ENCODE measurements around the gene MYMX. TPM values are rescaled to one million over a fixed set of nuclear protein-coding genes. Genes with fewer than 3 reads are reported as not detected.

Gene MYMX
- total RNA-seq, 1 experiment from 2014 or later: not detected

GRCh38 chr6:44223319-44224028, 6.7 kb downstream of the MYMX start, which contains the start of gene SLC29A1:
TSS of gene SLC29A1 (plus strand) at chr6:44223595. CDS start at chr6:44227314, 3,719 bp downstream.
- CTCF ChIA-PET: interaction anchor here (0.6 to 4.0 kb wide), 11 partner anchors 11 to 127 kb away, joined by 3 to 25 read pairs (median 4); no protein-coding TSS in a partner anchor
- intact Hi-C loops (cut with micrococcal nuclease; ENCODE audit: unreplicated experiment): loop anchor here (1.0 kb wide), 1 partner anchor 51 kb away; no protein-coding TSS in a partner anchor
- DNase-seq: peak; percentile 86 to 88
- H3K9me3 Mint-ChIP-seq (ENCODE audit: unreplicated experiment): no peaks in the 10 kb centered on the region
- peak within 1 kb of the TSS; percentile 59 for H3K4me3 ChIP-seq (ENCODE audit: low read depth, low read length)
- peaks cover 44% of the 10 kb centered on the region for H3K4me1 ChIP-seq
- peaks cover 18% of the 10 kb centered on the region for H3K36me3 Mint-ChIP-seq (ENCODE audit: insufficient read depth, unreplicated experiment)
- H3K27me3 Mint-ChIP-seq (ENCODE audit: insufficient read depth, unreplicated experiment): no peaks in the 10 kb centered on the region
- H3K27ac Mint-ChIP-seq (ENCODE audit: unreplicated experiment): peak within 1 kb of the TSS; percentile 44
- POLR2A ChIA-PET: interaction anchor here (0.5 to 2.3 kb wide), 7 partner anchors 14 to 421 kb away, joined by 3 to 13 read pairs (median 5); partner anchors contain the start of genes HSP90AB1, MRPL14, SLC35B2 and TMEM63B
- no TSS peak for BruUV-seq (replicated peaks)
- peak within 1 kb of the TSS; percentile 89 for H3K4me3 Mint-ChIP-seq (ENCODE audit: unreplicated experiment)
- TF ChIP-seq, protein P1, sequence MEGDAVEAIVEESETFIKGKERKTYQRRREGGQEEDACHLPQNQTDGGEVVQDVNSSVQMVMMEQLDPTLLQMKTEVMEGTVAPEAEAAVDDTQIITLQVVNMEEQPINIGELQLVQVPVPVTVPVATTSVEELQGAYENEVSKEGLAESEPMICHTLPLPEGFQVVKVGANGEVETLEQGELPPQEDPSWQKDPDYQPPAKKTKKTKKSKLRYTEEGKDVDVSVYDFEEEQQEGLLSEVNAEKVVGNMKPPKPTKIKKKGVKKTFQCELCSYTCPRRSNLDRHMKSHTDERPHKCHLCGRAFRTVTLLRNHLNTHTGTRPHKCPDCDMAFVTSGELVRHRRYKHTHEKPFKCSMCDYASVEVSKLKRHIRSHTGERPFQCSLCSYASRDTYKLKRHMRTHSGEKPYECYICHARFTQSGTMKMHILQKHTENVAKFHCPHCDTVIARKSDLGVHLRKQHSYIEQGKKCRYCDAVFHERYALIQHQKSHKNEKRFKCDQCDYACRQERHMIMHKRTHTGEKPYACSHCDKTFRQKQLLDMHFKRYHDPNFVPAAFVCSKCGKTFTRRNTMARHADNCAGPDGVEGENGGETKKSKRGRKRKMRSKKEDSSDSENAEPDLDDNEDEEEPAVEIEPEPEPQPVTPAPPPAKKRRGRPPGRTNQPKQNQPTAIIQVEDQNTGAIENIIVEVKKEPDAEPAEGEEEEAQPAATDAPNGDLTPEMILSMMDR (IDR thresholded peaks at IDR 0.05; ENCODE audit: insufficient read depth in 1 of 2, low read depth in 1 of 2, low read length in 1 of 2, severe bottlenecking in 1 of 2, unreplicated experiment in 1 of 2): peak; percentile 19 to 45
- peaks cover 7% of the 10 kb centered on the region for H3K4me1 Mint-ChIP-seq (ENCODE audit: low read depth, unreplicated experiment)
- no peaks in the 10 kb centered on the region for H3K27me3 ChIP-seq (replicated peaks; ENCODE audit: control insufficient read depth, insufficient read depth, low read length)
- H3K36me3 ChIP-seq (ENCODE audit: control insufficient read depth, insufficient read depth, low read length): no peaks in the 10 kb centered on the region
- no peaks in the 10 kb centered on the region for H3K9me3 ChIP-seq

DNA sequence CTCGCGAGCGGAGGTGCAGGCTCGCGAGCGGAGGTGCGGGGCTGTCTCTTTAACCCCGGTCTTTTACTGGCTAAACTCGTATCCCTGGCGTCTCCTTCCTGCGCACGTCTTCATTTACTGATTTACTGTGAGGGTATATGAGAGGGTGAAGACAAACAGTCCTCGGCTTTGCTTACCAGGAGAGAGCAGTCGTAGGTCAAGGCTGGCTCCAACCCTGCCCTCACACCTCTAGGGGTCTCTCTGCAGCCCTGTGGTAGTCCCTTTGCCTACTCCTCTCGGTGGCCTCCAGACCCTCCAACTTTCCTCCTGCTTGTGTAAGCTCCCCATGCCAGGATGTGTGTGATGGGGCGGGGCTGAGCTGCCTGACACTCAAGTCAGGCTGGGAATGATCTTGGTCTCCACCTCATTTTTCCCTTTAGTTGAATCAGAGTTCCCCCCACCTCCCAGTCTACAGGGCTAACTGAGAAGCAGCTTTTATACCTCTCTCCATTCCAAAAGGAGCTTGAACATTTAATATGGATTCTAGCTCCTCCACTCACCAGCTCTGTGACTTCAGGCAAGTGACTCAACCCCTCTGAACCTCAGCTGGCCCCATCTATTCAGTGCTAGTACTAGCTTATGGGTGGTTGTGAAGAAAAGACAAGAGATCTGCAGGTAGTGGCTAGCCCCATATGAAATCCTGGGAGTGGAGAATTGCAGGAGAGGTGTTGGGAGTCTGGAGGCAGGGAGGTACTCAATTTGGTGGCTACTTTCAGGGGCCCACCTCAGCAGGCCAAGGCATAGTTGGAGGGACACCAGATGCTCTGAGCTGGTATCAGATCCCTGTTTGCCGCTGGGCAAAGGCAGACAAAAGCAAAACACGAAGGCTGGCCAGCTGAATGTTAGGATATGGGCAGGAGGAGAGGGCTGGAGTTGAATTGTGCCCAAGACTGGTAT, 7.6 kb downstream of the MYMX start:
- Histone ChIP-seq H3K9me3 (no peaks in the 10 kb centered on the region), H3K4me3 (ENCODE audit: low read depth, low read length) (peak overlapping the region; percentile 59), H3K4me1 (peaks cover 41% of the 10 kb centered on the region), H3K36me3 (ENCODE audit: control insufficient read depth, insufficient read depth, low read length) (no peaks in the 10 kb centered on the region), H3K27me3 (replicated peaks; ENCODE audit: control insufficient read depth, insufficient read depth, low read length) (no peaks in the 10 kb centered on the region)
- POLR2A ChIA-PET: interaction anchor here (0.5 to 2.3 kb wide), 6 partner anchors 11 to 33 kb away, joined by 3 to 13 read pairs (median 5); partner anchors contain the start of genes HSP90AB1 and SLC35B2
- Mint-ChIP-seq H3K4me1 (ENCODE audit: low read depth, unreplicated experiment) (peaks cover 7% of the 10 kb centered on the region), H3K27ac (ENCODE audit: unreplicated experiment) (peak overlapping the region; percentile 44), H3K4me3 (ENCODE audit: unreplicated experiment) (peak overlapping the region; percentile 89), H3K27me3 (ENCODE audit: insufficient read depth, unreplicated experiment) (no peaks in the 10 kb centered on the region), H3K36me3 (ENCODE audit: insufficient read depth, unreplicated experiment) (peaks cover 16% of the 10 kb centered on the region), H3K9me3 (ENCODE audit: unreplicated experiment) (no peaks in the 10 kb centered on the region)
- BruUV-seq (replicated peaks): TSS peak; percentile 24
- peak in 1 of 2 experiments; percentile 29 for DNase-seq
- TF ChIP-seq, protein P1 (IDR thresholded peaks at IDR 0.05; ENCODE audit: insufficient read depth in 1 of 2, low read depth in 1 of 2, low read length in 1 of 2, severe bottlenecking in 1 of 2, unreplicated experiment in 1 of 2): peak in 1 of 2 experiments; percentile 24
- CTCF ChIA-PET: interaction anchor here (0.6 to 4.0 kb wide), 9 partner anchors 11 to 128 kb away, joined by 3 to 25 read pairs (median 4); no protein-coding TSS in a partner anchor
- intact Hi-C loops (cut with micrococcal nuclease; ENCODE audit: unreplicated experiment): no loop called here

DNA sequence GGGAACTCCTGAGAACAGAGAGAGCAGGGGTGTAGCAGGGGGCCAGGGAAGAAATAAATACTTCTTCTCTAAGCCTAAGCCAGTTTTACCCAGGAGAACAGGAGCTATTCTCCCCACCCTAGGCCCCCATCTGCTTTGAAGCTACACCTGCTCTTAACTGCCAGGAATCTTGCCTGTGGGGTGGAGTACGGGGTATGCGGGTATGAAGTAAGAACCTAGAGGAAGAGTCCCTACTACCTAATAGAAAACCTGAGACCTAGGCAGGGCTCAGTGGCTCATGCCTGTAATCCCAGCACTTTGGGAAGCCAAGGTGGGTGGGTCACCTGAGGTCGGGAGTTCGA, 8.2 kb downstream of the MYMX start:
- Mint-ChIP-seq H3K27me3 (ENCODE audit: insufficient read depth, unreplicated experiment) (no peaks in the 10 kb centered on the region), H3K9me3 (ENCODE audit: unreplicated experiment) (no peaks in the 10 kb centered on the region), H3K27ac (ENCODE audit: unreplicated experiment) (no peak overlapping the region), H3K4me3 (ENCODE audit: unreplicated experiment) (peak overlapping the region; percentile 89), H3K36me3 (ENCODE audit: insufficient read depth, unreplicated experiment) (peaks cover 12% of the 10 kb centered on the region), H3K4me1 (ENCODE audit: low read depth, unreplicated experiment) (peaks cover 7% of the 10 kb centered on the region)
- intact Hi-C loops (cut with micrococcal nuclease; ENCODE audit: unreplicated experiment): no loop called here
- H3K4me3 ChIP-seq (ENCODE audit: low read depth, low read length): no peak overlapping the region
- DNase-seq: no peak
- no peaks in the 10 kb centered on the region for H3K27me3 ChIP-seq (replicated peaks; ENCODE audit: control insufficient read depth, insufficient read depth, low read length)
- no TSS peak for BruUV-seq (replicated peaks)
- ChIA-PET POLR2A (interaction anchor here (2.3 kb wide), 1 partner anchor 22 kb away, joined by 13 read pairs; the partner anchor contains the start of gene HSP90AB1), CTCF (interaction anchor here (1.4 to 4.0 kb wide), 3 partner anchors 10 to 52 kb away, joined by 3 to 25 read pairs (median 6); no protein-coding TSS in a partner anchor)
- H3K9me3 ChIP-seq: no peaks in the 10 kb centered on the region
- no peaks in the 10 kb centered on the region for H3K36me3 ChIP-seq (ENCODE audit: control insufficient read depth, insufficient read depth, low read length)
- H3K4me1 ChIP-seq: peaks cover 41% of the 10 kb centered on the region
- TF ChIP-seq, protein P1 (IDR thresholded peaks at IDR 0.05; ENCODE audit: insufficient read depth in 1 of 2, low read depth in 1 of 2, low read length in 1 of 2, severe bottlenecking in 1 of 2, unreplicated experiment in 1 of 2): no peak
